HepG2 (cell line): ENCODE measurements around the gene ZNF385B. TPM values are rescaled to one million over a fixed set of nuclear protein-coding genes. Genes with fewer than 3 reads are reported as not detected.

Experiments used
- AKAP8 ChIP-seq: sonication (generic); formaldehyde crosslinking; IDR thresholded peaks from 2 replicates; pipeline ENCODE4 v1.5.1; 2020; ENCODE audit warnings: mild to moderate bottlenecking, missing genetic modification reagents
- CEBPB ChIP-seq: IDR thresholded peaks from 2 replicates; pipeline ENCODE4 v1.6.1; 2011; ENCODE audit warnings: low read depth, low read length, improper control_type of control experiment, borderline replicate concordance
- EED ChIP-seq: sonication (generic); formaldehyde crosslinking; IDR thresholded peaks from 2 replicates; pipeline ENCODE4 v1.5.0; 2020; ENCODE audit warnings: mild to moderate bottlenecking, missing genetic modification reagents
- LCORL ChIP-seq, 2 experiments: fragments of 450-650 bp in 1 of 2; sonication (generic) in 1 of 2; formaldehyde crosslinking in 1 of 2; IDR thresholded peaks; 2 replicates each; pipeline versions ENCODE4 v1.5.0 to v1.6.1; 2017 to 2020; ENCODE audit warnings: antibody characterized with exemption in 1 of 2, missing genetic modification reagents in 1 of 2
- MED1 ChIP-seq: sonication (generic); formaldehyde crosslinking; IDR thresholded peaks from 2 replicates; pipeline ENCODE4 v1.4.0; 2020; ENCODE audit warnings: missing genetic modification reagents
- MIER2 ChIP-seq: IDR thresholded peaks from 2 replicates; pipeline ENCODE4 v1.6.1; 2016; ENCODE audit warnings: missing biosample characterization, missing genetic modification reagents
- RORA ChIP-seq: sonication (generic); formaldehyde crosslinking; IDR thresholded peaks from 2 replicates; pipeline ENCODE4 v1.5.0; 2020; ENCODE audit warnings: mild to moderate bottlenecking, missing genetic modification reagents, moderate library complexity
- RXRA ChIP-seq: sonication (generic); formaldehyde crosslinking; IDR thresholded peaks from 2 replicates; pipeline ENCODE4 v1.5.1; 2020; ENCODE audit warnings: missing genetic modification reagents
- SNAPC2 ChIP-seq: sonication (generic); formaldehyde crosslinking; IDR thresholded peaks from 2 replicates; pipeline ENCODE4 v1.8.1; 2022; ENCODE audit warnings: mild to moderate bottlenecking, missing genetic modification reagents
- SOX6 ChIP-seq, 2 experiments: fragments of 450-650 bp in 1 of 2; sonication (generic) in 1 of 2; formaldehyde crosslinking in 1 of 2; IDR thresholded peaks; 2 replicates each; pipeline versions ENCODE4 v1.4.0 to v1.6.1; 2017 to 2020; ENCODE audit warnings: antibody characterized with exemption in 1 of 2, mild to moderate bottlenecking in 1 of 2, missing genetic modification reagents in 1 of 2
- TBX3 ChIP-seq: fragments of 450-650 bp; IDR thresholded peaks from 2 replicates; pipeline ENCODE4 v1.6.1; 2017; ENCODE audit warnings: antibody characterized with exemption, mild to moderate bottlenecking, inconsistent platforms, borderline replicate concordance
- THAP8 ChIP-seq: sonication (generic); formaldehyde crosslinking; IDR thresholded peaks from 2 replicates; pipeline ENCODE4 v1.5.1; 2020; ENCODE audit warnings: missing genetic modification reagents, mild to moderate bottlenecking, borderline replicate concordance
- ZBTB40 ChIP-seq, 2 experiments: fragments of 450-650 bp in 1 of 2; sonication (generic) in 1 of 2; formaldehyde crosslinking in 1 of 2; IDR thresholded peaks; 2 replicates each; pipeline versions ENCODE4 v1.6.1 to v1.8.0; 2016 to 2022; ENCODE audit warnings: antibody characterized with exemption in 1 of 2, mild to moderate bottlenecking in 1 of 2, missing genetic modification reagents in 1 of 2
- ZNF343 ChIP-seq: sonication (generic); formaldehyde crosslinking; IDR thresholded peaks from 2 replicates; pipeline ENCODE4 v1.4.0; 2020; ENCODE audit warnings: mild to moderate bottlenecking, missing genetic modification reagents
- ZNF430 ChIP-seq: sonication (generic); formaldehyde crosslinking; IDR thresholded peaks from 2 replicates; pipeline ENCODE4 v1.9.0; 2021; ENCODE audit warnings: mild to moderate bottlenecking, missing genetic modification reagents
- ZNF878 ChIP-seq: sonication (generic); formaldehyde crosslinking; IDR thresholded peaks from 2 replicates; pipeline ENCODE4 v1.8.1; 2023; ENCODE audit warnings: mild to moderate bottlenecking, missing genetic modification reagents, moderate library complexity
- polyA plus RNA-seq, 8 experiments: library from polyadenylated mRNA; depleted of rRNA in 3 of 8; stranded (reverse) in 7 of 8; unstranded in 1 of 8; fragments of >200 nt; fragmentation: Illumina TruSeq in 4 of 8; extraction: Trizol in 4 of 8; gene quantifications; 2 replicates each; pipeline versions ENCODE4 v1.2.1 to v1.2.3, GENCODE V29; 2011 to 2016; ENCODE audit warnings: low read depth in 4 of 8, missing spikeins in 1 of 8, mixed read lengths in 1 of 8; ENCODE audit not compliant: insufficient read depth in 1 of 8
- total RNA-seq, 5 experiments: library from RNA; depleted of rRNA; stranded (reverse); fragments of >200 nt; fragmentation: Illumina TruSeq; extraction: Trizol; gene quantifications; 2 replicates each; pipeline ENCODE4 v1.2.3, GENCODE V29; 2016; ENCODE audit warnings: low read depth in 1 of 5
- TF ChIP-seq, protein P1 (sequence below): sonication (generic); formaldehyde crosslinking; IDR thresholded peaks from 2 replicates; pipeline ENCODE4 v1.8.0; 2022; ENCODE audit warnings: missing genetic modification reagents, mild to moderate bottlenecking, inconsistent platforms, borderline replicate concordance

ZNF385B gene
- total and polyA plus RNA-seq, 2 of the 13 experiments (the other 11 are each of a cell fraction or from before 2014, with no cell fraction given), result 3.3 to 6.7 TPM

GRCh38 chr2:179543361-179543901 is 318.0 kb downstream of the ZNF385B start (continued):
- TF ChIP-seq ZNF430 (CRISPR knock-in tag), result peak; percentile 85
- TF ChIP-seq ZNF343 (CRISPR knock-in tag), result peak; percentile 74; the same call in 1 of the 2 replicates
- TF ChIP-seq AKAP8 (CRISPR knock-in tag), result 0 out of 2 replicates have a peak, but pooled peaks have one; percentile 69
- peak; percentile 74 for TF ChIP-seq MIER2 (CRISPR knock-in tag)
- TF ChIP-seq SOX6 (IDR thresholded peaks at IDR 0.05), result no peak
- peak; percentile 100 for TF ChIP-seq SOX6 (CRISPR knock-in tag; IDR thresholded peaks at IDR 0.05)
- TF ChIP-seq, protein P1, sequence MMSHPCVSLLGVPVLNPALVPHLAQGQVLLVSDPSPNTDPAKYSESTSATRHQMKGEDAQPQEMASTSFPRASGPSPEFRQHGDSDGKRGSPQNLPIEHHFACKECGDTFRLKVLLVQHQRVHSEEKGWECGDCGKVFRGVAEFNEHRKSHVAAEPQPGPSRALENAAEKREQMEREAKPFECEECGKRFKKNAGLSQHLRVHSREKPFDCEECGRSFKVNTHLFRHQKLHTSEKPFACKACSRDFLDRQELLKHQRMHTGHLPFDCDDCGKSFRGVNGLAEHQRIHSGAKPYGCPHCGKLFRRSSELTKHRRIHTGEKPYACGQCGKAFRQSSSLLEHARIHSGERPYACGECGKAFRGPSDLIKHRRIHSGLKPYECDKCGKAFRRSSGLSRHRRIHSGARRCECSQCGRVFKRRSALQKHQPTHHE (CRISPR knock-in tag), result no peak
- TF ChIP-seq LCORL (IDR thresholded peaks at IDR 0.05), result peak; percentile 75; the same call in 1 of the 2 replicates
- peak; percentile 95 for TF ChIP-seq LCORL (CRISPR knock-in tag; IDR thresholded peaks at IDR 0.05)
- TF ChIP-seq THAP8 (CRISPR knock-in tag), result no peak; the same call in 1 of the 2 replicates
- peak; percentile 95 for TF ChIP-seq CEBPB
- peak; percentile 97 for TF ChIP-seq MED1
- TF ChIP-seq ZNF878 (CRISPR knock-in tag), result peak; percentile 91; the same call in 1 of the 2 replicates
- peak; percentile 70; the same call in 1 of the 2 replicates for TF ChIP-seq RXRA (CRISPR knock-in tag)
- no peak for TF ChIP-seq EED (CRISPR knock-in tag)
- 0 out of 2 replicates have a peak, but pooled peaks have one; percentile 14 for TF ChIP-seq ZBTB40 (IDR thresholded peaks at IDR 0.05)
- TF ChIP-seq ZBTB40 (CRISPR knock-in tag; IDR thresholded peaks at IDR 0.05), result no peak; the same call in 1 of the 2 replicates
- TF ChIP-seq RORA (CRISPR knock-in tag), result peak; percentile 91; the same call in 1 of the 2 replicates
- TF ChIP-seq SNAPC2 (CRISPR knock-in tag), result peak; percentile 90
- TF ChIP-seq TBX3, result peak; percentile 84
